GM18498 (cell line): ENCODE results near the gene NOC4L.
A peak's percentile ranks its signal among the peaks of the same experiment; 100 is the strongest.

ENCODE experiments used
- ATAC-seq: cut with Tn5 transposase; IDR thresholded peaks from one replicate; pipeline ENCODE4 v1.9.1; 2021; ENCODE audit warnings: mild to moderate bottlenecking, moderate library complexity; ENCODE audit not compliant: unreplicated experiment

Gene NOC4L

DNA sequence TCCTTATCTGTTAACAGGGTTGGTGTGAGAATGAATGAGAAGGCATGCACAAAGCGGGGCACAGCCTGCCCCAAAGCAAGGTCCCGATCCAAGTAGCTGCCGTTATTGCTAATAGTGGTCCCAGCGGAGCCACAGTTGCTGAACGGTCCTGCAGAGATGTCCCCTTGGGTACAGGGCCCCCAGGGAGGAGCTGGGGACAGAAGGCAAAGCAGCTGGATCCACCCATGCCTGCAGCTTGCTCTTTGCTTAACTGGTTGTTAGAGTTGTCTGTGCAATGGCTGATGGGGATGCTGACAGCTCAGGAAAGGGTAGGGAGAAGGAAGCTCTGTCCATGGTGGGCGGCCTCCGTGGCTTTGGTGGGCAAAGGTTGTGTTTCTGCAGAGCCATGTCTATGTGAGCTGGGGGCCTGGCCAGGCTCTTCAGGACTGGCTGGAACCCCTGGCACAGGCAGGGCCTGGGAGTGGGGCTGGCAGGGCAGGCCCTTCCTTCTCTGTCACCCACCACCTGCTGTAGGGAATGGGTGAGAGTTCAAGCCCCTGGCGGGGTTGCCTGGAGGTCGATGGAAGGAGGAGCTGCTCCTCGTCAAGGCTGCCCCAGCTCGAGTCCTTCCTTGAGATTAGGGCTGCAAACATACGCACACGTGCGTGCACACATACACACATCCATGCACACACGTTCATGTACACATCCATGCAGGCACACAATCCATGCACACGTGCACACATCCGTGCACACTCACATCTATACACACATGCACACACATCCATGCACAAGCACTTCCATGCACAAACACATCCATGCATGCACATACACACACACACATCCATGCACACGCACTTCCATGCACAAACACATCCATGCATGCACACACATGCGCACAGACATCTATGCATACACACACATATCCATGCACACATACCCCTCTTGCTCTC is 35.4 kb downstream of the NOC4L start:
- no peak for ATAC-seq

DNA sequence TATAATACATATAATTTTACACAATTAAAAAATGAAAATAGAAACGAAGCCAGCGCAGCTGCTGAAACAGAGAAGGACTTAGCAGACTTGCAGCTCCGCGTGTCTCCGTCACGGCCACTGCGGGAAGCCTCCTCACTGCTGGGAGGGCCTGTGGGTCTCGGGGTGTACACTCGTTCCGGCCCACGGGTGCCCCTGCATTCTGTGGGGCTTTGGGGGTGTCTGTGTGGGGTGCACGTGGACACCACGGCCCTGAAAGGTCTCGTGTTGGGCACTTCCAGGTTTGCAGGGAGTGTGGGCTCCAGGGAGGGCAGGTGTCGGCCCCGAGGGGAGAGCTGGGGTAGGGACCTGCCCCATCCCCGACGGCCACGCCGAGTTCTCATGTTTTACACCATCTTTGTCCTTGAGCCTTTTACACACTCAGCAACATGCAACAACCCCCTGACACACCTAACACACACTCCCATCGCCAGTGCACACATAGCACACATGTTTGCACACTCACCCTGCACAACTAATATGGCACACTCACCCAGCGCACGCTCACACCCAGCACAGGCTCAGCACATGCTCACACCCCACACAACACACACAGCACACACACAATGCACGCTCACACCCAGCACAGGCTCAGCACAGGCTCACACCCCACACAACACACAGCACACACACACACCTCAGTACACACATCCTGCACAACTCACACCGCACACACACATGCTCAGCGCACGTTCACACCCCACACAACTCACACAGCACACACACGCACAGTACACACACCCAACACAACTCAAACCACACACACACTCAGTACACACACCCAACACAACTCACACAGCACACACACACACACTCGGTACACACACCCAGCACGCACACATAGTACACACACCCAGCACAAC is 36.6 kb downstream of the NOC4L start:
- no peak for ATAC-seq

DNA sequence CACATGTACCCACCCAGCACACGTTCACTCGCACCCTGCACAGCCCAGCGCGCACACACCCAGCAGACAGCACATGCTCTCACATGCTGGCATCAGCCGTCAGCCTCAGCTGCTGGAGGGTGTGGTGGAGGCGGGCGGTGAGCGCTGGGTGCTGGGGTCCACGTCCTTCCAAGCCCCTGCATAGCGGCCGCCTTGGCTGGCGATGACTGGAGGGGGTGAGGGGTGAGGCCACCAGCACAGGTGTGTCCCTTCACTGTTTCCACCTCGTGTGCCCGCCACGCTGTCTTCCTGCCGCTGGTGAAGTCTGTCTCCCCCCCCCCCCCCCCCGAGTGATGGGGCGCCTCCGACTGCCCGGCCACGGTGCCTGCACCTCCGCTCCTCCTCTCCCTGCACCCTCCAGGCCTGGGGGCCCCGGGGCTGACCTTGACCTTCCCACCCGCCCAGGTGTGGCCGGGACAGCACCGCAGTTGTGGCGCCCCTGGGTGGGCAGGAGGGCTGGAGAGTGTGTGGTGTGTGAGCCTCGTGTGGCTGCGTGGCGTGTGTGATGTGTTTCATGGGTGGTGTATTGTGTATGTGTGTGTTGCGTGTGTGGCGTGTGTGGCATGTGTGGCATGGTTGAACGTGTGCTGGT is 37.4 kb downstream of the NOC4L start:
- no peak for ATAC-seq

DNA sequence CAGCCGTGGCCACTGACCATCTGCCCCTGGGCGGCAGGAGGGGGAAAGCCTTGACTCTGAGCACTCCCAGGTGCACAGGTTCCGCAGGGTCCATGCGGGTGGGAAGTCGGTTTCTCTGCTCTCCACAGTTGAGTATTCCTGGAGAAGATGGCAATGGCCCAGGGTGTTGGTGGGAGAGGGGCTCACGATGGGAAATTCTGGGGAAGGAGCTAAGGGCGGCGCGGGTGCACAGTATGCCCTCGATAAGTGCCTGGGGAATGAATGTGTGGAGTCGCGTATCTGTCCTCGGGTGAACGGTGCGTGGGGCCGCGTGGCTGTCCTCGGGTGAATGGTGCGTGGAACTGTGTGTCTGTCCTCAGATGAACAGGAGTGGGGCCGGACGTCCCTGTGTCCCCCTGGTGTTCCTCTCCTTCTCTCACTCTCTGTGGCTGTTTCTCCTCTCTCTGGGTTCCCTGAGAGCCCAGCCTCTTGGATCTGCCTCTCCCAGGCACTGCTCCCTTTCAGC is 38.0 kb downstream of the NOC4L start:
- ATAC-seq = no peak

DNA sequence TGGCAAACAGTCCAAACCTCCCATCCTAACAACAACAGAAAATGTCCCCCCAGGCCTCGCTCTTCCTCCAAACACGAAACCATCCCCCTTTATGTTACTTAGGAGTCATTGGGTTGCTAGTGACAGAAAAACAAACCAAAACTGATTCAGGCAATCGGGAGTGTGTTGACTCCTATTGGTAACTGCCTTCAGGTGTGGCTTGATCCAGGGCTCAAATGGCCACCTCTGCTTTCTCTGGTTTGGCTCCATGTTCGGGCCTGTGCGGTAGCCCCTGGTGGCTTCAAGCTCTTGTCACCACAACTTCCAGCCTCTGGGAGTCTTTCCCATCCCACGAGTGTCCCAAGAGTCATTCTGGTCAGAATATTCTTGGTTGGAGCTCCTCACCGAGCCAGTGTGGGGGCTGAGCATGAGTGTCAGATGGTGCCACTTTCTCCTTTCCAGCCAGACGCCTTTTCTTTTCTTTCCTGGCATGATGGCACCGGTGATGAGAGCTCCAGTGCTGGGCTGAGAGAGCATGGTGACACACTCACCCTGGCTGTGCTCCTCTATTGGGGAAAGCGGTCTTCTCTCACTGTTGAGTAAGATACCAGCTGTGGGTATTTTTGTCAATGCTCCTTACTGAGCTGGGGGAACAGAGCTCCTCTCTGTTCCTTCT is 38.6 kb downstream of the NOC4L start:
- ATAC-seq = no peak

DNA sequence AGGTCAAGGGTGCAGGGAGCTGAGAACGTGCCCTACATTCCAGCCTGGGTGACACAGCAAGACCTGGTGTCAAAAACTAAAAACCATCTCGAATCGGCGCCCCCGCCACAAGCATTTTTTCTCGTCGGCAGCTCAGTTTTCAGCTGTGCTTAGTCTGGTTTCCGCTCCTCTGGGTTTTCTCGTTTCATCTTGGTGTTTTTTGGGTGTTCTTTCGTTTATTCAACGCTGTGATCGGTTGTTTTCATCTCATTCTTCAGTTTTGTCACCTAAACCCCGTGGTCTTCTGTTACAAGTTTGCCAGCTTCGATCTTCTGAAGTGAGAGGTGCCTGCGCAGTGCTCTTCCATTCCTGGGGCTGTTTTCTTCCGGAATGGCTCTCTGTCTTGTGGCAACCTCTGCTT is 41.4 kb downstream of the NOC4L start:
- no peak for ATAC-seq

DNA sequence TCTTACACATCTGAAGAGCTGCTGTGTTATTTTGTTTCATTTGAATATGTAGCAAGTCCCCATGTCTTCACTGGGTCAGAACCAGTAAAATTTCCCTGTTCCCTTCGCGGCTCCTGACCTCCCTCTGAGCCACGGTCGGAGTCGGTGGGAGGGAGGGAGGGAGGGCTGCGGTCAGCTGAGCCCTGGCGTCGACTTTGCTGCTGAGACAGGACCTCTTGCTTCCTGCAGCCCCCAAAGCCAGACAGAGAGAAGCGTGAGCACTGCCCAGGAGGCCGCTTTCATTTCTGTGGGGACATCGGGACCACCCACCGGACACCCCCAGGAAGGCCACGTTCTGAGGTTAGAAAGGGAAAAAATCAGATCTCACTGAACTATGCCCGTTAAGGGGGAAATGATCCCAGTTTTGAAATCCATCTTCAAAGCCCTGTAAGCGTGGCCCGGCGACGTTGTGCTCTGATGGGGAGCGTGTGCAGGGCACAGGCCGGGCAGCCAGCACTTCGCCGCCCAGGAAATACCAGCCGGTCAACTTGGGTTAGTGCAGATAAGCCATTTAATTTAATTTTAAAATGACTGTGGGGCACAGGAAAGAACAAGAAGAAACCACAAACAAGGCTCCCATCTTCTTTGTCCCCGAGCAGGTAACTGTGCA is 42.1 kb downstream of the NOC4L start:
- ATAC-seq = no peak

DNA sequence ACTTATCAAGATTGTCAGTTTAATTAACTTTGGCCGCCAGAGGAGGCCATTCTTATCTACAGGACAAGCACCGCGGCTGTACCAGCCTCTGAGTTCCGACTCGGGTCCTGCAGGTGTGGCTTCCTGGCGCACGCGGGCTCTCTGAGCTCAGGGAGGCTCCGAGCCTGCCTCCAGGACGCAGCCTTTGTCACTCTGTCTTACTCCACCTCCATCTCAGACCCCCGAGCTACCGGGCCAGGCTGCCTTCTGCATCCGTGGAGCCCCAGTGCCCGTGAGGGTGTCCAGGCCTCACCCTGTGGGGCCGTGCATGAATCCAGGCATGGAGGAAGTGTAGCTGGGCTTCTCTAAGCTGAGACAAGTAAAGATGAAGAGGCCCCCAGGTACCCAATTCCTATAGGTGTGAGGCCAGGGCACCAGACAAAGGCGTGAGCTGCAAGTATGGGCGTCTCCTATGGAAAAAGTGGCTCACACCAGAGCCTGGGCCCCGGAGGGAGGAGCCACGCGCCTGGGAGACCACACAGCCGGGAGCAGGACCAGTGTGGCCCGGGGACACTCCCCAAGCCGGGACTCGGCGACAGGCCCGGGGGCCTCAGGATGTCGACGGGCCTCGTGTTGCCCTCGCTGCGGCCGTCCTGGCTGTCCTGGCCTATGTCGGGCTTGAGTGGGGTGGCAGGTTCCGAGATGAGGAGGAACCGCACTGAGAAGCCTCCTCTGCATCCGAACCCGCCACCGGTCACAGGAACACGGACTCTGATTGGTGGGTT is 42.8 kb downstream of the NOC4L start:
- no peak for ATAC-seq

DNA sequence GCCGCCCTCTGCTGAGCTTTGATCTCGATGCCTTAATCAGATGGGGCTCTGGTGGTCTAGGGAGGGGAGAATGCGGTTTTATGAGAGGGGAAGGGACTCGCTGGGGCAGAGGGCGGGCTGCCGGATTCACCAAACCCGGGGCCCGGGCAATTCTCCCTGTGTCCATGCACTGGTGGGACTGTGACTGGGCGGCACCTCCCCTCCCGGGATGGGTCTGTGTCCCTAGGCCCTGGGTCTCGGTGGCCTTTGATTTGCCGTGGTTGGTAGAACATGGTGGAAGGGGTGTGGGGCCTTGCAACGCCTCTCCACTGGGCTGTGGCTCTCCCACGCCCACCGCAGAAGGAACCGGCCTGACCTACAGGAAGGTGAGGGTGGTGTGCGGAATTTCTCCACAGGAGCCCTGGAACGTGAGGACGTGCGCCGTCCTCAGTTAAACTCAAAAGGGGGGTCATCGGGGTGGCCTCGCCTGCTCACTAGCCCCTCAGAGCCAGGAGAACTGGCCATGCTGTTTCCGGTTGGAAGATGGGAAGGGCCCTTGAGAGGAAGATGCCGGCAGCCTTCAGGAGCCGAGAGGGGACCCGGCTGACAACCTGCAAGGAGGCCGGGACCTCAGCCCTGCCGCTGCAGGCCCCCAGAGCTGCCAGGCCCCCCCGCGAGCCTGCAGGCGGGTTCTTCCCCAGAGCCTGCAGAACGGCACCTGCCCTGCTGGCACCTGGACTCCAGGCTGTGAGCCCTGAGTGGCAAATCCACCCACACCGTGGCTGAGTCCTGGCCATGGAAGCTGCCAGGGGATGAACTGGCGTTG is 43.6 kb downstream of the NOC4L start:
- no peak for ATAC-seq

DNA sequence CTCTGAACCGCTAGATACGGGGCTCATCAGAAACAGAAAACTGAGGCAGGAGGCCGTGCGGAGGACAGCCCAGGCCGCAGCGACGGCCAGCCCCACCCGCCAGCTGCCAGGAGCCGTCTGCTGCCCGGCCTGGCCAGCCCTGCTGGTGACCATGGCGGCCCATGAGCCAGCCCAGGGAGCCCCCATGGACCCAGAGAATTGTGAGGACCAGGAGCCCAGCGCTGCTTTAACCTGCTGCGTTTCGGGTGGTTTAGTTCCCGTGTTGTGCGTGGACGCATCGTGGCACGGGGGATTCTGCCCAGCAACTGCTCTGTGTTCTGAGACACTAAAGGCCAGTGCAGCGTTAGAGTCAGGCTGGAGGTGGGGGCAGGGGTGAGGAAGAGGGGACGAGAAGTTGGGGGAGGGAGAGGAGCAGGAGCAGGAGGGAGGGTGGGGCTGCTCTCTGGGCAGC is 44.2 kb downstream of the NOC4L start:
- no peak for ATAC-seq

DNA sequence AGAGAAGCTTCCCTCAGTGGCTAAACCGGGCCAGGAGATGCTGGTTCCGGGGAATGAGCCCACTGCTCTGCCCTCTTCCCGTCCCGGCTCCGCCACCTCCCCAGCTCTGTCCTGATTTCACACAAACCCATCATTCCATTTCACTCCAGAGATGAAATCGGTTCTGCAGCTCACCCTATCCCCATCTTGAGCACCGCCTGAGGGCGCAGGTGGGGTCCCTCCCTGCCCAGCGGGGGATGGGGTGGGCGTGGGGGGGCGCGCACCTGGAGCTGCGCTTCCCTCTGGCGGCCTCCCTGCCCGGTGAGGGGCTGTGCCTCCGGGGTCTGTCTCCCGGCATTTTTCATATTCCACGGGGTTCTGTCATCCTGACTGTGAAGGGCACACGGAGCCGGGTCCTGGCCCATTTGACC is 44.7 kb downstream of the NOC4L start:
- ATAC-seq = no peak

DNA sequence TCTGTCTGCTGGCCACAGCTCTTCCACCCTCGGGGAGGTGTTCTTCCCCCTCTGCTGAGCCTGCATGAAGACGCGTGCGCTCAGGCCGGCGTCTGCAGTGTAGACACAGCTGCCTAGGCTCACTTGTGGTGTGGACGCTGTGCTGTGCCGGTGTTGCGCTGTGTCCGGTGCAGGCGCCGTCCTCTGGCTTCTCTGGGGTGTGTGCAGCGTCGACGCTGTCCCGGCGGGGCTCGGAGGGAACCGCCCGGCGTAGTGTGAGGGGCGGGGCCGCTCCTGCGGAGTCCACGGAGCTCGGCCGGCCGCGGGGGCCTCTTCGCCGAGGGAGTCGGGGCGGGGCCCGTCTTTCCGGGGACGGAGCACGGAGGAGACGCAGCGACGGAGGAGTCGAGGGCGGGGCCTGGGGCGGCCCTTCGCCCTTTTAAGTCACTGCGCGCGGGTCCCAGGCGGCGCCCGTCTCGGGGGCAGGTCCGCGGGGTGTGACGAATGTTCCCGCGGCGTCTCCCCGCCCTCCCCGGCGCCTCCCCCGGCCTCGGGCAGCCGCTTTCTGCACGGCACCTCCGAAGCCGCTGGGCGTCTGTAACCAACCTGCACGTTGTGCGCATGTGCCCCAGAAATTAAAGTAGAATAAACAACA is 45.2 kb downstream of the NOC4L start:
- peak; percentile 94 for ATAC-seq

DNA sequence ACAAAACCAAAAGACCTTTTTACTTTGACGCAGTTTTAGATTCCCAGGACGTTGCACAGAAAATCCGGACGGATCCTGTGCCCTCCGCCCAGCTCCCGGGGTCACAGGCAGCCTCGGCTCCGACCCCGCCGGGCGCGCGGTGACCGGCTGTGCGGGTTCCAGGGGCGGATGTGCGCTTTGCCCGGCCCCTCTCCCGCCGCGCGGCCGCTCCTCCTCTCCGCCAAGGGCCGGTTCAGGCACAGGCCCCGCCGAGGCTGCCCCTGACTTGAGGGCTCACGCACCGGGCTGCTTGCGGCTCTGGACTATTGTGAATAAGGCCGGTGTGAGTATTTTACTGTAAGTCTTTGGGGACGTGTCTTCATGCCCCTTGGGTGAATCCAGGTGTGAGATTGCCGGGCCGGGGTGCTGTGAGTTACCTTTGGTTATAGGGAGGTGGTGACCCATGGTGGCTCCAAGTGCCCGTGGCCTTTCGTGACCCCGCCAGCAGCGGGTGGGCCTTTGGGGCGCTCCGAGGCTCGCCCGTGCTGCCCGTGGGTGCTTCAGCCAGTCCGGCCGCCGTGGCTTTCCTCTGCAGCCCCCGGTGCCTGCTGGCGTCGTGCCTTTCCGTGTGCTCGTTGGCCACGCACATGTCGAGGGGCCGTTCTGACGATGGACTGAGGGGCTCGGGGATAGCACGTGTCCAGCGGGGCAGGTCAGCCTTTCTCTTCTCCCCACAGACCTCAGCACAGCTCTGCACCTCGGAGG is 45.9 kb downstream of the NOC4L start:
- peak; percentile 27 for ATAC-seq

DNA sequence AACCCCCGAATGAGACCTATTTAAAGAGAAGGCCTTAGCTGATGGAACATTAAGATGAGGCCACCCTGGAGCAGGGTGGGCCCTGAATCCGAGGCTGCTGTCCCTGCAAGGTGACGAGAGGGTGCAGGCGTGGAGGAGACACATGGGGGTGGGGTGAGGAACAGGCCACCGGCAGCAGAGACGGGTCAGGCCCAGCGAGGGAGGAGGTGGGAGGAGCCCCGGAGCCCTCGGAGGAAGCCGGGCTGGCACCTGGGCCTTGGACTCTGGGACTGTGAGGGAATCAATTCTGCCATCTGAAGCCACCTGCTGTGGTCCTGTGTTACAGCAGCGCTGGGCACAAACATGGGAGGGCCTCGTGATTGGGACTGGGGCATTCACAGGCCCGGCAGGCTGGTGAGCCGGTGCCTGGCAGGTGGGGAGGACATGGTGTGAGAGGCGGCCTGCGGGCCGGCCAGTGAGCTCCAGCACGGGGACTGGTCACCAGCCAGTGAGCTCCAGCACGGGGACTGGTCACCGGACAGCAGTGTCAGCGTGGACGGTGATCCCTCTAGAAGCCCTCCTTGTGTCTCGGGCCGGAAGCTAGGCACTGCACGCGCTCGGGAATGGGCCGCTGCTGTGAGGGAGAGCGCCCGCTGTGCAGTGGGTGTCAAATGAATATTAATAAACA is 46.7 kb downstream of the NOC4L start:
- no peak for ATAC-seq

DNA sequence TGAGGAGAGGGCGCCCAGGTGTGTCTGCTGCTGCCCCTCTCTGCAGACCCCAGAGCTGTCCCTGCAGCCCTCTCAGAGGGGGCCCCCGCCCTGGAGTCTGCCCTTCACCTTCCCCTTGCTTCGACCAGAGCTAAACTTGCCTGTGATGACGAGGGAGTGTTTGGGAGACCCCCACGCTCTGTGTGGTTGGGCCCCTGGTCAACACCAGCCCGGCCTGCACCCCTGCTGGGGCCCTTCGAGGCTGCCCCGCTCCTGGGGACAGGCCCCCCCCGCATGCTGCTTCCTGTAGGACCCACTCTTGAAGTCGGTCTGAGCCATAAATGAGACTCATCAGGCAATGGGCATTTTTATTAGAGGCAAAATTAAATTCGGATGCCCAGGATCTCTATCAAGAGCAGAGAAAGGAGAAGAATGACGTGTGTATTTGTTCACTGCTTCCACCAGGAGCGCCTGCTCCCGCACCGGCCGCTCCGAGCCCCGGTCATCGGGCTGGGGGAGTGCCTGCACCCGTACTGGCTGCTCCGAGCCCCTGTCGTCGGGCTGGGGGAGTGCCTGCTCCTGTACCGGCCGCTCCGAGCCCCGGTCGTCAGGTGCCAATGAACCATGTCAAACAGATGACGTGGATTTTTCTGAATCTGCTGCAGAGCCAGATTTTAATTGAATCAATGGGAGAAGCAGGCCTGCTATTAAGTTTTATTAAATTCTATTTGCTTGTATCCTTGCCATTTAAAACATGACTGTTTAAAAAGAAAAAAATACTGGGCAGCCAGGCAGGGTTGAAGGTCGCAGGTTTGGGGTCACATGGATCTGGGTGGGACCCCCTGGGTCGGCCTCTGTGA is 47.7 kb downstream of the NOC4L start:
- ATAC-seq = no peak

DNA sequence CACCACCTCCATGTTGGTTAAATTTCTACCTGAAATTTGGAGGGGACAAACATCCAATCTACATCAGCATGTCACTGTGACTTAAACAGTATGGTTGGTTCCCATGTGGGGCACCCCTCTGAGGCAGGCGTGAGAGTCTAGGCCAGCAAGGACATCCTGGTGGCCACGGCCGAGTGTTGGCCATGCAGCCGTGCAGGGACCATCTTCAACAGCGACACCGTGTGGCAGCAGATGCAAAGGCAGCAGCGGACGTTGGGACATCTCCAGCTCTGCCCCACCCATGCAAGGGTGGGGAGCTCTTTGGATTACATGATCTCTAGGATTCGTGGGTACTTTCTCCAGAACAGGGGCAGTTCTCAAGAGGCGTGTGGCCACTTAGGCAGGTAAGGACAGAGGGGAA is 49.8 kb downstream of the NOC4L start:
- ATAC-seq = no peak
